CD4-positive, CD25-positive, alpha-beta regulatory T cell (primary cell): ENCODE measurements around the gene GREM1. TPM values are rescaled to one million over a fixed set of nuclear protein-coding genes. Genes with fewer than 3 reads are reported as not detected.

ENCODE experiments used
- ATAC-seq, 2 donors: fragments of 150-1000 bp; cut with Tn5 transposase; one replicate each; pipeline ENCODE4 v1.10.0; 2021; ENCODE audit warnings: low read depth in 2 of 2, moderate number of reproducible peaks in 2 of 2, moderate library complexity in 1 of 2
- DNase-seq, 3 donors: peaks; one replicate each; pipeline versions ENCODE4 v3.0.0 to v3.0.0-alpha.2; 2012 to 2022; ENCODE audit warnings: mixed read lengths in 1 of 3
- H3K27ac ChIP-seq: one replicate; pipeline ENCODE4 v1.7.0; 2013; ENCODE audit warnings: mild to moderate bottlenecking, low read length; ENCODE audit not compliant: insufficient read depth, poor library complexity, severe bottlenecking
- H3K27me3 ChIP-seq: one replicate; pipeline ENCODE4 v1.7.0; 2013; ENCODE audit warnings: low read length; ENCODE audit not compliant: control insufficient read depth, insufficient read depth
- H3K36me3 ChIP-seq: one replicate; pipeline ENCODE4 v1.7.0; 2013; ENCODE audit warnings: mild to moderate bottlenecking, low read length, moderate library complexity; ENCODE audit not compliant: control insufficient read depth, insufficient read depth
- H3K4me1 ChIP-seq: 2 replicates; pipeline ENCODE4 v1.7.0; 2013; ENCODE audit warnings: mild to moderate bottlenecking, low read length; ENCODE audit not compliant: insufficient read depth, control insufficient read depth, poor library complexity, severe bottlenecking
- H3K4me3 ChIP-seq: one replicate; pipeline ENCODE4 v1.7.0; 2013; ENCODE audit warnings: low read depth, mild to moderate bottlenecking, low read length, moderate library complexity
- H3K9me3 ChIP-seq, 2 experiments: 1 replicate in 1 of 2; 2 replicates in 1 of 2; pipeline ENCODE4 v1.7.0; 2013; ENCODE audit warnings: low read length in 2 of 2, mild to moderate bottlenecking in 1 of 2, moderate library complexity in 1 of 2; ENCODE audit not compliant: control insufficient read depth in 2 of 2
- H3K27ac Mint-ChIP-seq, 3 donors: one replicate each; pipeline ENCODE4 v1.8.0; 2020 to 2022; ENCODE audit warnings: mild to moderate bottlenecking in 3 of 3, mixed read lengths in 3 of 3, moderate library complexity in 2 of 3
- H3K27me3 Mint-ChIP-seq: one replicate; pipeline ENCODE4 v1.8.0; 2022; ENCODE audit warnings: mild to moderate bottlenecking, mixed read lengths
- H3K36me3 Mint-ChIP-seq: one replicate; pipeline ENCODE4 v1.8.0; 2020; ENCODE audit warnings: mixed read lengths
- H3K4me1 Mint-ChIP-seq, 4 donors: one replicate each; pipeline ENCODE4 v1.8.0; 2020 to 2022; ENCODE audit warnings: mixed read lengths in 4 of 4, mild to moderate bottlenecking in 1 of 4
- H3K4me3 Mint-ChIP-seq, 4 donors: one replicate each; pipeline ENCODE4 v1.8.0; 2020 to 2022; ENCODE audit warnings: mild to moderate bottlenecking in 4 of 4, mixed read lengths in 4 of 4, moderate library complexity in 3 of 4
- H3K9me3 Mint-ChIP-seq, 7 donors: one replicate each; pipeline ENCODE4 v1.8.0; 2020 to 2022; ENCODE audit warnings: mixed read lengths in 7 of 7, mild to moderate bottlenecking in 3 of 7, moderate library complexity in 2 of 7
- polyA plus RNA-seq, 4 donors: library from polyadenylated mRNA; unstranded; fragments of 300-500 nt; fragmentation: Illumina TruSeq; gene quantifications; one replicate each; pipeline ENCODE4 v1.2.3, GENCODE V29; 2021
- total RNA-seq: library from RNA; stranded (reverse); gene quantifications from one replicate; pipeline ENCODE4 v1.2.3, GENCODE V29; 2022

Gene GREM1
- not detected for total RNA-seq
- not detected for polyA plus RNA-seq

GRCh38 chr15:32717426-32718226 is at the start of gene GREM1:
Gene GREM1 (plus strand): TSS chr15:32718004. CDS start chr15:32730691, 12,687 bp downstream.
- no peak for DNase-seq
- peak within 1 kb of the TSS in 2 of 4 donors; percentile 17 to 55 for H3K4me3 Mint-ChIP-seq
- H3K4me1 ChIP-seq = peaks cover 8% of the 10 kb centered on the region
- no peak within 1 kb of the TSS for H3K27ac ChIP-seq
- ATAC-seq = no peak
- peaks cover 0 to 5% (median 0%) of the 10 kb centered on the region in 7 donors for H3K9me3 Mint-ChIP-seq
- no peaks in the 10 kb centered on the region for H3K36me3 Mint-ChIP-seq
- H3K9me3 ChIP-seq = no peaks in the 10 kb centered on the region
- no peaks in the 10 kb centered on the region for H3K36me3 ChIP-seq
- H3K4me1 Mint-ChIP-seq = peaks cover 0 to 14% (median 7%) of the 10 kb centered on the region in 4 donors
- no peak within 1 kb of the TSS for H3K27ac Mint-ChIP-seq
- peaks cover 67% of the 10 kb centered on the region for H3K27me3 Mint-ChIP-seq
- H3K27me3 ChIP-seq = peaks cover 27% of the 10 kb centered on the region
- no peak within 1 kb of the TSS for H3K4me3 ChIP-seq

- no peaks in the 10 kb centered on the region for H3K27me3 ChIP-seq
- Mint-ChIP-seq H3K27ac (no peak overlapping the region), H3K4me1 (no peaks in the 10 kb centered on the region), H3K36me3 (no peaks in the 10 kb centered on the region), H3K27me3 (no peaks in the 10 kb centered on the region), H3K4me3 (no peak overlapping the region), H3K9me3 (no peaks in the 10 kb centered on the region)
- no peak for DNase-seq
- no peaks in the 10 kb centered on the region for H3K36me3 ChIP-seq
- no peak for ATAC-seq
- no peak overlapping the region for H3K4me3 ChIP-seq
- no peak overlapping the region for H3K27ac ChIP-seq
- no peaks in the 10 kb centered on the region for H3K9me3 ChIP-seq
- H3K4me1 ChIP-seq = no peaks in the 10 kb centered on the region
Observed at GRCh38 chr15:32668942-32669341, 48.9 kb upstream of the GREM1 start.

GRCh38 chr15:32669896-32670611 is 47.8 kb upstream of the GREM1 start:
- Histone ChIP-seq H3K27me3 (no peaks in the 10 kb centered on the region), H3K4me3 (no peak overlapping the region), H3K36me3 (no peaks in the 10 kb centered on the region), H3K9me3 (no peaks in the 10 kb centered on the region), H3K4me1 (no peaks in the 10 kb centered on the region), H3K27ac (no peak overlapping the region)
- Mint-ChIP-seq H3K4me3 (no peak overlapping the region), H3K4me1 (no peaks in the 10 kb centered on the region), H3K36me3 (no peaks in the 10 kb centered on the region), H3K27ac (no peak overlapping the region), H3K27me3 (no peaks in the 10 kb centered on the region), H3K9me3 (no peaks in the 10 kb centered on the region)
- ATAC-seq = no peak
- no peak for DNase-seq

GRCh38 chr15:32670623-32671022 is 47.2 kb upstream of the GREM1 start:
- Mint-ChIP-seq H3K27me3 (no peaks in the 10 kb centered on the region), H3K36me3 (no peaks in the 10 kb centered on the region), H3K4me1 (no peaks in the 10 kb centered on the region), H3K27ac (no peak overlapping the region), H3K9me3 (no peaks in the 10 kb centered on the region), H3K4me3 (no peak overlapping the region)
- DNase-seq (no peak), ATAC-seq (no peak)
- Histone ChIP-seq H3K9me3 (no peaks in the 10 kb centered on the region), H3K27me3 (no peaks in the 10 kb centered on the region), H3K4me1 (no peaks in the 10 kb centered on the region), H3K36me3 (no peaks in the 10 kb centered on the region), H3K4me3 (no peak overlapping the region), H3K27ac (no peak overlapping the region)

GRCh38 chr15:32671339-32672325 is 46.2 kb upstream of the GREM1 start:
- ATAC-seq = no peak
- Histone ChIP-seq H3K4me3 (no peak overlapping the region), H3K36me3 (no peaks in the 10 kb centered on the region), H3K27me3 (no peaks in the 10 kb centered on the region), H3K9me3 (no peaks in the 10 kb centered on the region), H3K27ac (no peak overlapping the region), H3K4me1 (no peaks in the 10 kb centered on the region)
- no peaks in the 10 kb centered on the region for H3K36me3 Mint-ChIP-seq
- DNase-seq = no peak
- no peaks in the 10 kb centered on the region for H3K27me3 Mint-ChIP-seq
- no peaks in the 10 kb centered on the region for H3K4me1 Mint-ChIP-seq
- no peak overlapping the region for H3K27ac Mint-ChIP-seq
- H3K9me3 Mint-ChIP-seq = no peaks in the 10 kb centered on the region
- no peak overlapping the region for H3K4me3 Mint-ChIP-seq

GRCh38 chr15:32674681-32675080 is 43.1 kb upstream of the GREM1 start:
- no peaks in the 10 kb centered on the region for H3K36me3 Mint-ChIP-seq
- H3K27ac Mint-ChIP-seq = no peak overlapping the region

GRCh38 chr15:32675466-32675865 is 42.3 kb upstream of the GREM1 start:
- ATAC-seq (no peak), DNase-seq (no peak)

More at GRCh38 chr15:32674681-32675080, 43.1 kb upstream of the GREM1 start:
- H3K27me3 Mint-ChIP-seq = no peaks in the 10 kb centered on the region
- Histone ChIP-seq H3K4me3 (no peak overlapping the region), H3K9me3 (no peaks in the 10 kb centered on the region), H3K27ac (no peak overlapping the region), H3K4me1 (no peaks in the 10 kb centered on the region), H3K36me3 (no peaks in the 10 kb centered on the region), H3K27me3 (no peaks in the 10 kb centered on the region)
- no peak for DNase-seq
- no peak for ATAC-seq
- H3K4me3 Mint-ChIP-seq = no peak overlapping the region
- no peaks in the 10 kb centered on the region for H3K4me1 Mint-ChIP-seq
- H3K9me3 Mint-ChIP-seq = no peaks in the 10 kb centered on the region

More at GRCh38 chr15:32675466-32675865, 42.3 kb upstream of the GREM1 start:
- Histone ChIP-seq H3K4me1 (no peaks in the 10 kb centered on the region), H3K9me3 (no peaks in the 10 kb centered on the region), H3K4me3 (no peak overlapping the region), H3K27ac (no peak overlapping the region), H3K27me3 (no peaks in the 10 kb centered on the region), H3K36me3 (no peaks in the 10 kb centered on the region)
- H3K4me3 Mint-ChIP-seq = no peak overlapping the region
- no peaks in the 10 kb centered on the region for H3K36me3 Mint-ChIP-seq
- no peaks in the 10 kb centered on the region for H3K4me1 Mint-ChIP-seq
- no peaks in the 10 kb centered on the region for H3K27me3 Mint-ChIP-seq
- H3K27ac Mint-ChIP-seq = no peak overlapping the region
- no peaks in the 10 kb centered on the region for H3K9me3 Mint-ChIP-seq
